ENCODE measurements around the gene HOXA11. TPM values are rescaled to one million over a fixed set of nuclear protein-coding genes. Genes with fewer than 3 reads are reported as not detected.

HOXA11 gene
- total RNA-seq, 1 donor from 2014 or later = not detected

GRCh38 chr7:27152816-27153442 lies 32.1 kb downstream of the HOXA11 start:
- H3K4me3 Mint-ChIP-seq = no peak overlapping the region
- H3K36me3 Mint-ChIP-seq (ENCODE audit: low read depth) = peaks cover 5% of the 10 kb centered on the region
- intact Hi-C loops (cut with micrococcal nuclease) = no loop called here
- H3K4me1 Mint-ChIP-seq = peaks cover 15% of the 10 kb centered on the region
- no peak for DNase-seq
- H3K27me3 Mint-ChIP-seq = peaks cover 86% of the 10 kb centered on the region
- H3K9me3 Mint-ChIP-seq = peaks cover 2% of the 10 kb centered on the region
- no peak overlapping the region for H3K27ac Mint-ChIP-seq

GRCh38 chr7:27151931-27152815 lies 32.9 kb downstream of the HOXA11 start, which contains the start of gene HOXA3:
HOXA3 (minus strand) TSS chr7:27152583; CDS start chr7:27110640, 41,943 bp downstream.
- no peak for DNase-seq
- Mint-ChIP-seq H3K4me3 (peak within 1 kb of the TSS; percentile 69), H3K4me1 (peaks cover 15% of the 10 kb centered on the region), H3K27me3 (peaks cover 82% of the 10 kb centered on the region), H3K27ac (peak within 1 kb of the TSS; percentile 25), H3K36me3 (ENCODE audit: low read depth) (peaks cover 5% of the 10 kb centered on the region), H3K9me3 (no peaks in the 10 kb centered on the region)
- intact Hi-C loops (cut with micrococcal nuclease) = loop anchor here (1.0 to 2.0 kb wide), 4 partner anchors 8 to 55 kb away; partner anchors contain the start of gene HOXA9

GRCh38 chr7:27151341-27151930 lies 33.6 kb downstream of the HOXA11 start:
- H3K4me3 Mint-ChIP-seq = peak overlapping the region; percentile 69
- peaks cover 5% of the 10 kb centered on the region for H3K36me3 Mint-ChIP-seq (ENCODE audit: low read depth)
- peaks cover 15% of the 10 kb centered on the region for H3K4me1 Mint-ChIP-seq
- H3K27ac Mint-ChIP-seq = peak overlapping the region; percentile 25
- peaks cover 84% of the 10 kb centered on the region for H3K27me3 Mint-ChIP-seq
- DNase-seq = peak; percentile 58
- intact Hi-C loops (cut with micrococcal nuclease) = loop anchor here (1.0 to 2.0 kb wide), 4 partner anchors 9 to 55 kb away; partner anchors contain the start of gene HOXA9
- no peaks in the 10 kb centered on the region for H3K9me3 Mint-ChIP-seq

GRCh38 chr7:27150568-27151340 lies 34.3 kb downstream of the HOXA11 start:
- peak; percentile 88 for DNase-seq
- peaks cover 15% of the 10 kb centered on the region for H3K4me1 Mint-ChIP-seq
- H3K27me3 Mint-ChIP-seq = peaks cover 85% of the 10 kb centered on the region
- H3K36me3 Mint-ChIP-seq (ENCODE audit: low read depth) = peaks cover 5% of the 10 kb centered on the region
- no peak overlapping the region for H3K27ac Mint-ChIP-seq
- H3K4me3 Mint-ChIP-seq = peak overlapping the region; percentile 69
- intact Hi-C loops (cut with micrococcal nuclease) = loop anchor here (1.0 to 2.0 kb wide), 4 partner anchors 10 to 54 kb away; partner anchors contain the start of gene HOXA9
- H3K9me3 Mint-ChIP-seq = no peaks in the 10 kb centered on the region

GRCh38 chr7:27149842-27150567 lies 35.0 kb downstream of the HOXA11 start:
- H3K27me3 Mint-ChIP-seq = peaks cover 78% of the 10 kb centered on the region
- intact Hi-C loops (cut with micrococcal nuclease) = loop anchor here (2.0 kb wide), 3 partner anchors 15 to 53 kb away; partner anchors contain the start of gene HOXA9
- H3K4me1 Mint-ChIP-seq = peaks cover 12% of the 10 kb centered on the region
- H3K4me3 Mint-ChIP-seq = peak overlapping the region; percentile 17
- H3K27ac Mint-ChIP-seq = no peak overlapping the region
- DNase-seq = no peak
- H3K36me3 Mint-ChIP-seq (ENCODE audit: low read depth) = peaks cover 2% of the 10 kb centered on the region
- H3K9me3 Mint-ChIP-seq = no peaks in the 10 kb centered on the region

- no peak overlapping the region for H3K4me3 Mint-ChIP-seq
- H3K27me3 Mint-ChIP-seq = peaks cover 68% of the 10 kb centered on the region
Measured at GRCh38 chr7:27148756-27149641, 36.0 kb downstream of the HOXA11 start.

GRCh38 chr7:27148031-27148755 lies 36.8 kb downstream of the HOXA11 start:
- no peaks in the 10 kb centered on the region for H3K9me3 Mint-ChIP-seq
- H3K4me3 Mint-ChIP-seq = no peak overlapping the region

More at GRCh38 chr7:27148756-27149641, 36.0 kb downstream of the HOXA11 start:
- Mint-ChIP-seq H3K9me3 (no peaks in the 10 kb centered on the region), H3K4me1 (peaks cover 7% of the 10 kb centered on the region), H3K27ac (no peak overlapping the region), H3K36me3 (ENCODE audit: low read depth) (peaks cover 2% of the 10 kb centered on the region)
- DNase-seq = no peak
- intact Hi-C loops (cut with micrococcal nuclease) = no loop called here

GRCh38 chr7:27147199-27148030 lies 37.6 kb downstream of the HOXA11 start, which contains the start of gene HOXA6:
HOXA6 (minus strand) TSS chr7:27147774; CDS start chr7:27147749, 25 bp downstream.
- H3K9me3 Mint-ChIP-seq = no peaks in the 10 kb centered on the region
- H3K27me3 Mint-ChIP-seq = peaks cover 55% of the 10 kb centered on the region
- intact Hi-C loops (cut with micrococcal nuclease) = no loop called here
- peaks cover 7% of the 10 kb centered on the region for H3K4me1 Mint-ChIP-seq
- H3K4me3 Mint-ChIP-seq = no peak within 1 kb of the TSS
- H3K36me3 Mint-ChIP-seq (ENCODE audit: low read depth) = no peaks in the 10 kb centered on the region
- DNase-seq = no peak
- no peak within 1 kb of the TSS for H3K27ac Mint-ChIP-seq

More at GRCh38 chr7:27148031-27148755, 36.8 kb downstream of the HOXA11 start:
- intact Hi-C loops (cut with micrococcal nuclease) = no loop called here
- no peak for DNase-seq
- Mint-ChIP-seq H3K36me3 (ENCODE audit: low read depth) (no peaks in the 10 kb centered on the region), H3K27ac (no peak overlapping the region), H3K27me3 (peaks cover 60% of the 10 kb centered on the region), H3K4me1 (peaks cover 7% of the 10 kb centered on the region)

- peaks cover 47% of the 10 kb centered on the region for H3K27me3 Mint-ChIP-seq
- H3K4me3 Mint-ChIP-seq = no peak overlapping the region
- DNase-seq = no peak
- no peaks in the 10 kb centered on the region for H3K36me3 Mint-ChIP-seq (ENCODE audit: low read depth)
- intact Hi-C loops (cut with micrococcal nuclease) = no loop called here
- peaks cover 7% of the 10 kb centered on the region for H3K4me1 Mint-ChIP-seq
- H3K27ac Mint-ChIP-seq = no peak overlapping the region
- H3K9me3 Mint-ChIP-seq = no peaks in the 10 kb centered on the region
Measured at GRCh38 chr7:27146491-27147198, 38.4 kb downstream of the HOXA11 start.

- H3K9me3 Mint-ChIP-seq = no peaks in the 10 kb centered on the region
- H3K4me1 Mint-ChIP-seq = peaks cover 2% of the 10 kb centered on the region
- peaks cover 40% of the 10 kb centered on the region for H3K27me3 Mint-ChIP-seq
- intact Hi-C loops (cut with micrococcal nuclease) = no loop called here
- H3K4me3 Mint-ChIP-seq = no peak overlapping the region
- no peaks in the 10 kb centered on the region for H3K36me3 Mint-ChIP-seq (ENCODE audit: low read depth)
- no peak for DNase-seq
- no peak overlapping the region for H3K27ac Mint-ChIP-seq
Measured at GRCh38 chr7:27145914-27146412, 39.1 kb downstream of the HOXA11 start.
